ENCODE data around the gene MRPS26. TPM values are rescaled to one million over a fixed set of nuclear protein-coding genes. Genes with fewer than 3 reads are reported as not detected.

MRPS26 gene
- total RNA-seq: 32.6 and 42.0 TPM in 2 replicates

GRCh38 chr20:3045816-3046676 lies at the start of gene MRPS26:
Gene MRPS26 (plus strand): TSS chr20:3046052. CDS start chr20:3046069, 17 bp downstream.

GRCh38 chr20:3043322-3043721 lies 2.5 kb upstream of the MRPS26 start, which contains the start of gene GNRH2:
Gene GNRH2 (plus strand): TSS chr20:3043622. CDS start chr20:3044415, 793 bp downstream.

GRCh38 chr20:3071610-3072529 lies 26.0 kb downstream of the MRPS26 start, which contains the start of gene OXT:
Gene OXT (plus strand): TSS chr20:3071620. CDS start chr20:3071656, 36 bp downstream.

GRCh38 chr20:3084283-3084985 lies 38.6 kb downstream of the MRPS26 start, which contains the start of gene AVP:
Gene AVP (minus strand): TSS chr20:3084724. CDS start chr20:3084674, 50 bp downstream.

Other genes starting within 250 kb of the MRPS26 start
- under 0.01 and 0.53 TPM in 2 replicates for gene CPXM1, start 245.4 kb upstream of the MRPS26 start, total RNA-seq
- not detected in 2 replicates for gene C20orf141, start 231.1 kb upstream of the MRPS26 start, total RNA-seq
- not detected in 2 replicates for gene TMEM239, start 229.7 kb upstream of the MRPS26 start, total RNA-seq
- gene PCED1A, start 205.4 kb upstream of the MRPS26 start, total RNA-seq: 18.0 and 18.3 TPM in 2 replicates
- gene VPS16, start 205.3 kb upstream of the MRPS26 start, total RNA-seq: 67.0 and 77.8 TPM in 2 replicates
- gene PTPRA, start 172.6 kb upstream of the MRPS26 start, total RNA-seq: 40.8 and 42.2 TPM in 2 replicates
- gene GNRH2, start 2.4 kb upstream of the MRPS26 start, total RNA-seq: 0.26 and 0.50 TPM in 2 replicates
- not detected in 2 replicates for gene OXT, start 25.6 kb downstream of the MRPS26 start, total RNA-seq
- gene AVP, start 38.7 kb downstream of the MRPS26 start, total RNA-seq: not detected in 2 replicates
- 10.3 and 10.9 TPM in 2 replicates for gene FASTKD5, start 113.8 kb downstream of the MRPS26 start, total RNA-seq
- 2.6 and 2.9 TPM in 2 replicates for gene UBOX5, start 113.8 kb downstream of the MRPS26 start, total RNA-seq
- gene LZTS3, start 127.5 kb downstream of the MRPS26 start, total RNA-seq: 2.5 and 4.4 TPM in 2 replicates
- gene DDRGK1, start 158.6 kb downstream of the MRPS26 start, total RNA-seq: 30.7 and 47.0 TPM in 2 replicates
- 23.4 and 33.3 TPM in 2 replicates for gene ITPA, start 163.4 kb downstream of the MRPS26 start, total RNA-seq
- gene SLC4A11, start 193.1 kb downstream of the MRPS26 start, total RNA-seq: 0.12 and 0.26 TPM in 2 replicates

Data from aortic smooth muscle cell (primary cell).